HK-2 (cell line): ENCODE measurements around the gene SBNO1.
"Not testable (repeated sequence)": the region's sequence is repeated elsewhere in the genome, so short reads cannot be mapped to it uniquely, and the experiment has no call there.

ENCODE experiments used
- DNase-seq: peaks from one replicate; pipeline ENCODE4 v3.0.0-alpha.2; 2018; ENCODE audit not compliant: unreplicated experiment

Gene SBNO1

DNA sequence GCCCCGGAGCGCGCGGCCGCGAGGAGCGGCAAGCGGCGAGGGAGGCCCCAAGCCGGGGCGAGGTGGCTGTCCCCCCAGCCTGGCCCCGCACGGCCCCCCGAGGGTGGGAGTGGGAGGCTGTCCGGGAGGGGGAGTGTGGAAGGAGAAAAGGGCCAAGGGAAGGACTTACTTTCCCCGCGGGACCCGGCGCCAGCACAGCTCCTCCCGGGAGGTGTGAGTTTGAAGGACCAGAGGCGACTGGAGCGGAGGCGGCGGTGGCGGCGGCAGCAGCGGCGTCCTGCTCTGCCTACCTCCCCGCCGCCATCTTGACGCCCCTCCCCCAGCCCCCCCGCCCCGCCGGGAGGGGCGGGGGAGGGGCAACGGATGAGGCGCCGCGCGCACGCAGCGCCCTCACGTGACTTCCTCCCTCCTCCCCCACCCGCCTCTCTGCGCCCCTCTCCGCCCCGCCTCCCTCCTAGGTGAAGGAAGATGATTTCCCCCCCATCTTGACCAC lies at the start of gene SBNO1:
Gene SBNO1, minus strand, starts transcription at position 316 of the 493 bp plus-strand sequence. CDS start 14,406 bp downstream, outside the sequence.
- peak; percentile 93 for DNase-seq

DNA sequence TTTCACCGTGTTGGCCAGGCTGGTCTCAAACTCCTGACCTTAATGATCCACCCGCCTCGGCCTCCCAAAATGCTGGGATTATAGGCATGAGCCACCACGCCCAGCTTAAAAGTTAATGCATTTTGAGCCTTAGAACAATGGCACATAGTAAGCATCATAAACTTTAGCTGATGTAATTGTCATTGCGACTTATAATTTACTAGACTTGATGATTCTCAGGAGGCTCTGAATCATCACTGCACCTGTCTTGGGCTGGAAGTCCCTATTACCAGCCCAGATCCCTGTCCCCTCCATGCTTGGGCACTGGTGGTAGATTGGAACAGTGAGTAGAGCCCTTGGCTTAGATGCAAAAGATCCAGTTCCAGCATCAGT lies 45.4 kb upstream of the SBNO1 start:
- no peak for DNase-seq

DNA sequence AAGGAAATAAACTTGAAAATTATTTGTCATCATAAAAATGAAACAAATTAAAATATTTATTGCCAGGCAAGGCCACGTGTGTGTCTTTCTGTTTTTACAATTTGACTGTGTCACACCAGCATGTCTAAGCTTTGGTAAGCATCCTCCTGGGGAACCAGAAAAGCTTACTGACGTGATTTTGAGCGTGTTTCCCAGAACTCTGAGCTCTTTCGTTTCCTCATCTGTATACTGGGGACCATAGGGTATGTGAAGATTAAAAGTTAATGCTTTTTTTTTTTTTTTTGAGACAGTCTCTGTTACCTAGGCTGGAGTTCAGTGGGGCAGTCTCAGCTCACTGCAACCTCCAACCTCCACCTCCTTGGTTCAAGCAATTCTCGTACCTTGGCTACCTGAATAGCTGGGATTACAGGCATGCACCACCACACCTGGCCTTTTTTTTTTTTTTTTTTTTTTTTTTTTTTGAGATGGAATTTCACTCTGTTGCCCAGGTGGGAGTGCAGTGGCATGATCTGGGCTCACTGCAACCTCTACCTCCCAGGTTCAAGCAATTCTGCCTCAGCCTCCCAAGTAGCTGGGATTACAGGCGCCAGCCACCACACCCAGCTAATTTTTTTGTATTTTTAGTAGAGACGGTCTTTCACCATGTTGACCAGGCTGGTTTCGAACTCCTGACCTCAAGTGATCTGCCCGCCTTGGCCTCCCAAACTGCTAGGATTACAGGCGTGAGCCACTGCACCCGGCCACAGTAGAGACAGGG lies 44.8 kb upstream of the SBNO1 start:
- not testable (repeated sequence) for DNase-seq

DNA sequence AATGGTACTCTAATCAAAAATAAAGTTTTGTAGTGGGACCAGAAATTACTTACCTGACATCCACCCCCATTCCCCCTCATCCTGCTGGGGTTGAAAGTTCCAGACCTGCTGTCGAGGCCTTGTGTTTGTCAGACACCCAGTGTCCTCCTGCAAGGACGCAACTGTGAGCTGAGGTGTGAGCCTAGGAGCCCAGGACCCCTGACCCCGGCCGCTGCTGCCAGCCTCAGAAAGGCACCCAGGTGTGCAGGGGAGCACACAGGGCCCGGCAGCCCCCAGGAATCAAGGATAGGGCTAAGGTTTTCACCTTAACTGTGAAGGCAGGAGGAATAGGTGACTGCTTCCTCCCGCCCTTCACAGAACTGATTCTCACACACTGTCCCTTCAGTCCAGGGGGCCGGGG lies 44.0 kb upstream of the SBNO1 start:
- DNase-seq = not testable (repeated sequence)

DNA sequence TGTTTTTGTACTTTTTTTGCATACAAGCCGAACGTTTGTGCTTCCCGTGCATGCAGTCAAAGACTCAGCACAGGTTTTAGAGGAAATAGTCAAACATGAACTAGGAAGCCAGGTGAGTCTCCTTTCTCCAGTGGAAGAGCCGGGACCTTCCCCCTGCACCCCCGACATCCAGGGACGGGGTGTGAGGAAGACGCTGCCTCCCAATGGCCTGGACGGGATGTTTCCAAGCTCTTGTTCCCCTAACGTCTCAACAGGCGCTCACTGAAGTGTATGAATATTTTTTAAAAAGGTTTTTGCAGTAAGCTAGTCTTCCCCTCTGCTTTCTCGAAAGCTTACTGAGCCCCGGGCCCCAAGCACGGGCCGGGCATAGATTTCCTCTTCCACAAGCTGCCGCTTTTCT lies 43.3 kb upstream of the SBNO1 start:
- DNase-seq = not testable (repeated sequence)

DNA sequence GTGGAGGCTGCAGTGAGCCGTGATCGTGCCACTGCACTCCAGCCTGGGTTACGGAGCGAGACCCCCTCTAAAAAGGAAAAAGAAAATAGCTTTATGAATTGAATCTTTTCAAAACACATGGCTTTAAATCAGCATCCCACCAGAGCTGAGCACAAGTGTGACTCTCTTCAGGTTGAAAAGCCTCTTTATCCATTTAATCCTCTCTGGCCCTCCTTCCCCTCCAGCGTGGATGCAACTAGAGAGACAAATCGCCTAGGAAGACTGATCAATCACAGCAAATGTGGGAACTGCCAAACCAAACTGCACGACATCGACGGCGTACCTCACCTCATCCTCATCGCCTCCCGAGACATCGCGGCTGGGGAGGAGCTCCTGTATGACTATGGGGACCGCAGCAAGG lies 42.6 kb upstream of the SBNO1 start:
- DNase-seq = not testable (repeated sequence)

DNA sequence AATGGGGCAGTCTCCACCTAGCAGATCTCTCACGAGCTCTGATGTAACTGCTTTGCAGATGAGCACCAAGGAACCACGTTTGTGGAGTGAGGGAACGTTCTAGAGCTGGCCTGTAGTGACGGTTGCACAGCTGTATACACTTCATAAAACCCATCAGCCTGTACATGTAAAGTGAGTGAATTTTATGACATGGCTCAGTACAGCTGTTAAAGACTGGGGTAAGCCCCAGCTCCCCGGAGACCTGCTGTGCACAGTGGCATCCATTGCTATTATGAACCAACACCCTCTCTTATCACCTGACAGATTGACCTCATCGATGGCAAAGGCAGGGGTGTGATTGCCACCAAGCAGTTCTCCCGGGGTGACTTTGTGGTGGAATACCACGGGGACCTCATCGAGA lies 39.9 kb upstream of the SBNO1 start:
- DNase-seq = no peak

DNA sequence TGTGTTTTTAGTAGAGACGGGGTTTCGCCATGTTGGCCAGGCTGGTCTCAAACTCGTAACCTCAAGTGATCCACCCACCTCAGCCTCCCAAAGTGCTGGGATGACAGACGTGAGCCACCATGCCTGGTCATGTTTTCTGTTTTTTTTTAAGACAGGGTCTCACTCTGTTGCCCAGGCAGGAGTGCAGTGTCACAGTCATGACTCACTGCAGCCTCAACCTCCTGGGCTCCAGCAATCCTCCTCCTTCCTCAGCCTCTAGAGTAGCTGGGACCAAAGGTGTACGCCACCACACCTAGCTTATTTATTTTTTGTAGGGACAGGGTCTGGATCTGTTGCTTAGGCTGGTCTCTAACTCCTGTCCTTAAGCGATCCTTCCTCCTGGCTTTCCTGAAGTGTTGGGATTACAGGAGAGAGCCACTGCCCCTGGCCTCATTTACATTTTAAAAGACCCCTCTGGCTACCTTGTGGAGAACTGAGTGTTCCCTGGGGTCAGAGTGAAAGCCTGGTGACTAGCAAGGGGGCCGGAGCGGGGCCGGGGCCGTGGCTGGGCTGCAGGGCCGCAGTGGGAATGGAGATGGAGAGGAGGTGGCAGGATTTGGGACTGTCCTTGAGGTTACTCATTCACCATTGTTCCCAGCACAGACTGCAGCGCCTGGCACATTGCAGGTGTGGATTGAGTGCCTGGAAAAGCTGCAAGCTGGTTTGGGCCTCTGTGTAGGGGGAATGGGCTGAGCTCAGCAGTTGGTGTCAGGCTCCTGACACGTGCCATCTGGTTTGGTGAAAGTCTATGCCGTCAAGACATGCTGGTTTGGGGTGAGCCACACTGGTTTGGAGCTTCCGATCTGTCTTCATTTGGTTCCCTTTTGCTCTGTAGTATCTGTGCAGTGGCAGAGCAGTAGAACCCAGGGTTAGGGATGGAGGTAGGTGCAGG lies 37.4 kb upstream of the SBNO1 start:
- DNase-seq = no peak

DNA sequence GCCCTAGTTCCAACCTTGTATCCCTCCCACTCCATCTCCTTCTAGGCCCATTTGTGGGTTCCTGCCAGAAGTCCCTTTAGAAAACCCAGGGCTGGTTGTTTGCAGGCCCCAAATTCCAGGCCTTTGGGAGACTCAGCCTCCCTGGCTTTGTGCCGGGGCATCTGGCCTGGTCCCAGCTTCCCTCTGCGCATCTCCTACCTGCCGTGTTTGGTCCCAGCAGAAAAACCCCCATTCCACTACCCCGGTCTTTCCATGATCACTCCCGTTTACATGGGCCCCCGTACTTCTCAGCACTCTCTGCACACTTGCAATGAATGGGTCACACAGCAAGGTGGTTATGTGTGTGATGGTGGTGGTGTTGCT lies 34.6 kb upstream of the SBNO1 start:
- no peak for DNase-seq

DNA sequence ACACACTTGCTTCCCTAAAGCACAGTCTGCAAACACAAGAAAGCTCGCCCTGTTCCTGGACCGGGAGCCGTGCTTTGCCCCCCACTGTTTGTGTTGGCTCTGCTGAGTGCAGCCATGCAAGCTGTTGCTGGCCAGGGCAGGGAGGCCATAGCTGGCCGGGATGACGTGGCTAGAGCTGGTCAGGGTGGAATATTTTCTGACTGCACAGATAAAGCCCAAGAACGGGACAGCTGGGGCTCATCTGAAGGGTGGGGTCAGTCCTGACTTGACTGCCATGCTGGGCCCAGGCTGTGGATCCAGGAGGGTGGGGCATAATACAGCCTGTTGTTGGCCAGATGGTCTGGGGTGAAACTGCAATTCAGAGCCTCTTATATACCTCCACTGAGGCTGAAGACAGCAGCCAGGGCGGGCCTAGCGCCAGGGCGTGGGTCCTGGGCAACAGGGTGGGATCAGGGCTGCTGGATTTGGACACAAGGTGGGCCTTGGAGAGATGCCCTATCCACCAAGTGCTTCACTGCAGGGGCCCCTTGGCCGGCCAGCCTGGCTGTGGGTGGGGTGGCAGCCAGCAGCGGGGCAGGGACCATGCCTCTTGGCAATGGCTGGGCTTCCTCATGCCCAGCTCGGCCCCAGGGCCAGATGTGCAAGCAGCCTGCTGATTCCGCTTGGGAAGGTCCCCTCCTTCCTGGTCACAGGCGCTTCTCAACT lies 34.1 kb upstream of the SBNO1 start:
- no peak for DNase-seq

DNA sequence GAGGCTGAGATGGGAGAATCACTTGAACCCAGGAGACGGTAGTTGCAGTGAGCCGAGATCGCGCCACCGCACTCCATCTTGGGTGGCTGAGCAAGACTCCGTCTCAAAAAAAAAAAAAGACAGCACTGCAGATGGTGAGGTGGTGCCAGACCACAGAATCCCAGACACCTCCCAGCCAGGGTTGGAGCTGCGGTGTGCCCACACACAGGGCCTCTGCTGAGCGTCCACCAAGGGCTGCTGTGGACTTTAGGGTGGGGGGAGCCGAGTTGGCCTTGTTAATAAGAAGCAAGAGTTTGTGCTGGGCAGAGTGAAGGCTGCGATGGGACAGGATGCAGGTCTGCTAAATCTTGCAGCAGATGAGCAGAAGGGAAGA lies 33.5 kb upstream of the SBNO1 start:
- DNase-seq = no peak

DNA sequence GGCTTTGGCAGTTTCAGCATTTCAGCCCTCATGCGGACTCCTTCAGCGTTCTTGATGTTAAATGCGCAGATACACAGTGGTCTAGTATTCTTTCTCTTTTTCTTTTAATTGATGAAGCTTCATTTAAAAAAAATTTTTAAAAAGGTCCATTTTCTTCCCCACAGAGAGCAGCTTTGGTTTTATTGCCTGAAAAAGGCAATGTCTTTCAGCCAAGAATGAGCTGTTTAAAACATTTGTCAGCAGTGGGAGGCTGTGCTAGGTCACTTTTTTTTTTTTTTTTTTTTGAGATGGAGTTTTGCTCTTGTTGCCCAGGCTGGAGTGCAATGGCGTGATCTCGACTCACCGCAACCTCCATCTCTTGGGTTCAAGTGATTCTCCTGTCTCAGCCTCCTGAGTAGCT lies 32.8 kb upstream of the SBNO1 start:
- no peak for DNase-seq

DNA sequence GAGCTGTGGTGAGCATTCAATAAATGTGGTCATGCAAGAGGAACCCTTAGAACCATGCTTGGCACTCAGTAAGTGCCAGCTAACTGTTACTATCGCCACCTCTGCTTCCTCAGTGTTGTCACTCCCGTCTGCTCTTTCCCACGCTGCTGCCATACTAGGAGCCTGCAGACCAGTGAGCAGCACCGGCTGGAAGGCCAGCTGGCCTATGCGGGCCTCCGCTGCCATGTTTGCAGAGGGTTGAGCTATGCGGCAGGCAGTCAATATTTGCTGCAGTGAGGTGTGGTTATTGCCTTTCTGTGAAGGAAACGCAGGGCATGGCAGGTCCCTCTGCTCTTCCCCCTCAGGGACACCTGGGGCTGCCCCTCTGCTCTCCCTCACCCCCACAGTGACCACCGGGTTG lies 32.3 kb upstream of the SBNO1 start:
- DNase-seq = no peak

DNA sequence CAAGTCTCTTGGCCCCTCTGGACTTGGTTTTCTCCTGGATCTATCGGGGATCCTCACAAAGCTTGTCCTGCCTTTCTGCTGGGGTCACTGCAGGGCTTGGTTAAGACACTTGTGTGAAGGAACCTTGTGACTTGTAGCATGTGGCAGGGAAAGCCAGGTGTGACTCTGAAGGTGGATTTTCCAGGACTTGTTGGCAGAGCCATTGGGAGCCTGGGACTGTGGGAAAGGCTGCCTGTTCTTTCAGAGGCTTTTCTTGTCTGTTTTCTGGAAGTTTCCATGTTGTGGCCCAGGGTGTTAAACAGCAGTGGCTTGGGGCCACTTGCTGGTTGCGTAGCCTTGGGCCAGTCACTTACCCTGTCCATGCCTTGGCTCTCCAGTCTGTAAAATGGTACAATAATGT lies 31.9 kb upstream of the SBNO1 start:
- no peak for DNase-seq

DNA sequence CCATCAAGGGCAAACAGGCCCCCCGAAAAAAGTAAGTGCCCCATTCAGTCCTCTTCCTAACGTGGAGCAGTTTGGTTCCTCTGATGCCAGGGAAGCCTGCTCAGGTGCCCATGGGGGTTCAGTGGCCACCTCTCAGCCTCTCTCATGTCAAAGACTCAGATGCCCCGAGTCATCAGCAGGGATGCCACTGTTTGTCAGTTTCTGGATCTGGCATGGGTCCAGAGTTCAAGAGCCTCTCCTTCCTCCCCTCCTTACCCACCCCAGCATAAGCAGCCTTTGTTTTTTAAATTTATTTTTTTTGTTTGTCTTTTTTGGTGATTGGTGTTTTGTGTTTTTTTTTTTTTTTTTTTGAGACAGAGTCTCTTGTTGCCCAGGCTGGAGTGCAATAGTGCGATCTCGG lies 30.6 kb upstream of the SBNO1 start:
- DNase-seq = no peak

DNA sequence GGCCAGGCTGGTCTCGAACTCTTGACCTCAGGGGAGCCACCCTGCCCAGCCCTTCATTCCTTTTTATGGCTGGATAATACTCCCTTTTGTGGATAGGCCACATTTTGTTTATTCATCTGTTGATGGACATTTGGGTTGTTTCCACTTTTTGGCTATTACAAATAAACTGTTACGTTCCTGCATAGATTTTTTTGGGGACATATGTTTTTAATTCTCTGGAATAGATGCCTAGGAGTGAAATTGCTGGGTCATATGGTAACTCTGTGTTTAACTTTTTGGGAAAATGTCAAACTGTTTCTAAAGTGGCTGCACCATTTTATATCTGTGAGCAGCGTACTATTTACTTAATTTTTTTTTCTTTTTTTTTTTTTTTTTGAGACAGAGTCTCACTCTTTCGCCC lies 29.1 kb upstream of the SBNO1 start:
- DNase-seq = no peak

DNA sequence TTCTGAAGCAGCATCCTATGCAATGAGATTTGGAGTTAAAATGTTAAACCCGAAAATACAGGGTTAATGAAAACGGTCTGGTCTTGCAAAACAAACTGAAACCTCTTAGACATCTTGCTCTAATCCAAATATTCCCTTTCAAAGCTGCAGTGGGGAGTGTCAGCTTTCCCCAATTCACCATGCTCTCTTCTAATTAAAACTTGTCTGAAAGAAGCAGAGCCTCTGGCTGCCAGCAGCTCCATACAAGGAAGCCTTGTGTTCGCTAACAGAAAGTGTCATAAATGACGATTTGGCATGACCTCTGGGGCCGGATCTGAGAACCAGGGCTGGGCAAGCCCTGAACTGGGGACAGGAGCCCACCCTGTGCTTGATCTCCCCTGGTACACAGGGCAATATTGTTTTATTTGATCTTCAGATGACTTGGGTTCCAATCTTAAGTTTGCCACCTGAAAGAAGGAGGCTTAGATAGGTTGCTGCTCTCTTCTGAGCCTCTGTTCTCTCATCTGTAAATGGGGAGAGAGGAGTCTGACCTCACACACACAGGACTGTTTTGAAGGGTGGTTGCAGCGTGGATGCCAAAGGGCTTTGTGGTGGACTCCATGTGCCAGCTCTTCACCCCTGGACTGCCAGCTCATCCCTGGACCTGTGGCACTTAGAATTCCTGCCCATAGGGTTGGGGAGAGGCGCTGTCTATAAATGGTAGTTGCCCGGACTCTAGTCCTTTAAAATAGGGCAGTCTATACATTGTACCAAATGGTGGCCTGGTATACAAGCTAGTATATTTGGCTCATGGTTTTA lies 27.1 kb upstream of the SBNO1 start:
- DNase-seq = no peak

DNA sequence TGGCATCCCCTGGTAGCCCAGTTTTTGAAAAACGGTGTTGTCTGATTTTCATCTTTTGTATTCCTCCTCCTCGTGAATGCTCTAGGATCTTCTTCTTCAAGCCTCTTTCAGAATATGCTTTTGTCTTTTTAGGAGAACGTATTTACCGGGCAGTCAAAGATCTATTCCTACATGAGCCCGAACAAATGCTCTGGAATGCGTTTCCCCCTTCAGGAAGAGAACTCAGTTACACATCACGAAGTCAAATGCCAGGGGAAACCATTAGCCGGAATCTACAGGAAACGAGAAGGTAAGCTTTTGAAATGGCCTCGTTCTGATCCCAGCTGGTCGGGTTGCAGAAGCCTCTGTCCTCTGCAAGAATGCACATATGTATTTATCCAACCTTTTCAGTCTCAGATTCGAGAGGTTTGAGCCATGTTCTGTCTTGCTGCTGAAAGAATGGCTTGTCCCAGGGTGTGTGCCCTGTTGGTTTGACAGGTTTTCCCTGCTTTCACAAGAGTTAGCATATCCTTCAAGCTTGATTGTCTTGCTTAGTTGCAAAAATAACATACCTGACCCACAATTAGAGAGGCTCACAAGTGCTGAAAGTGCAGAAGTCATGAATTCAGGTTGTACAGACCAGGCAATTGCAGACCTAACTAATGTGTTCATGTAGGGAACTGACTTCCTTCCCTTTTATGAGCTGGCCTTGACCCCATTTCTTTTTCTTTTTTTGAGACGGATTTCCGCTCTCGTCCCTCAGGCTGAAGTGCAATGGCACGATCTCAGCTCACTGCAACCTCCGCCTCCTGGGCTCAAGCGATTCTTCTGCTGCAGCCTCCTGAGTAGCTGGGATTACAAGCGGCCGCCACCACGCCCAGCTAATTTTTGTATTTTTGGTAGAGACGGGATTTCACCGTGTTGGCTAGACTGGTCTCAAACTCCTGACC lies 26.1 kb upstream of the SBNO1 start:
- no peak for DNase-seq

DNA sequence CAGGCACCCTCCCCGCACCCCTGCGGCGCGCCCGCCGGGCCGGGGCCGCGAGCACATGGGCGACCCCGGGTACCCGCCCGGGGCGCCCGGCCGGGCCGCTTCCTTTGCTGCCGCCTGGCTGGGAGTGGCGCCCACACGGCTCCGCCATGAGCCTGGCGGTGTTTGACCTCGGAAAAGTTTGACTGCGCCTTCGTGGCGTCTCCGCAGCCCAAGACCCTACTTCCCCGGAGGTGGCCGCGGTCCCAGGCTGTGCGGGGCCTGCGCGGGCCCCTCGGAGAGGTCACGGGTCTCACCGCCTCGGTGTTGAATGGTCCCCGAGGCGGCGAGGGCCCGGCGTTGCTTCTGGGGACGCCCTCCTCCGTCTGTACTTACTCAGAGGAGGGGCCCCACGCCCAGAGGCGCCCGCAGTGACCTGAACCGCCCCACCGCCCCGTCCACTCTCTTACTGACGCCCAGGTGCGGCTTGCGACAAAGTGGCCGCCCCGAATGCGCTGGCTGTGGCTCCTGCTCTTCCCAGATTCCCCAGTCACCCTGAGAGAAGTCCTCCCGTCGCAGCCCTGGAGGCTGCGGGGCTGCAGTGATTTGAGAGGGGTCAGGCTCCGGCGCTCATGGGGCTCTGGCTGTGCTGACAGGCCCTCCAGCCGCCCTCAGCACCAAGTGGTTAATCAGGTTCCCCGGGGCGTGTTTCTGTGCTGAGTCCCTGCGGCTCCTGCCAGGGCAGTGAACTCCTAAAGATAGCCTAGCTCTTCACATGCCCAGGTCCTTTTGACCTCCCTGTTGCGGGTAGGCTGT lies 25.1 kb upstream of the SBNO1 start:
- DNase-seq = no peak
